Left ventricle myocardium inferior (tissue), 1 donor: ENCODE results near the gene BID. TPM values are rescaled to one million over a fixed set of nuclear protein-coding genes. Genes with fewer than 3 reads are reported as not detected.

ENCODE experiments used
- DNase-seq: peaks from one replicate; pipeline ENCODE4 v3.0.0-alpha.2; 2020
- H3K27ac ChIP-seq: fragments of 200-600 bp; replicated peaks from 2 replicates; pipeline ENCODE4 v1.8.0; 2021
- H3K27me3 ChIP-seq: fragments of 200-600 bp; 2 replicates; pipeline ENCODE4 v1.8.0; 2021; ENCODE audit warnings: low read depth
- H3K36me3 ChIP-seq: fragments of 200-600 bp; 2 replicates; pipeline ENCODE4 v1.8.0; 2021
- H3K4me1 ChIP-seq: fragments of 200-600 bp; 2 replicates; pipeline ENCODE4 v1.8.0; 2021
- H3K4me3 ChIP-seq: fragments of 200-600 bp; 2 replicates; pipeline ENCODE4 v1.8.0; 2021; ENCODE audit warnings: mild to moderate bottlenecking, moderate library complexity
- H3K9me3 ChIP-seq: fragments of 200-600 bp; replicated peaks from 2 replicates; pipeline ENCODE4 v1.8.0; 2021
- CTCF ChIP-seq: fragments of 200-600 bp; IDR thresholded peaks from 2 replicates; pipeline ENCODE4 v1.8.0; 2021; ENCODE audit warnings: antibody characterized with exemption, mild to moderate bottlenecking, borderline replicate concordance
- intact Hi-C: fragments of 100-400 bp; cut with micrococcal nuclease; formaldehyde crosslinking; loops from one replicate; pipeline ENCODE4 v1.11.0; 2022
- total RNA-seq: library from RNA; stranded (reverse); fragmentation: NEBNext Ultra II Directional; extraction: Animal tissue kit (Norgen Biotek cat#: 25700); gene quantifications from one replicate; pipeline ENCODE4 v1.2.1, GENCODE V29; 2021
- donor health status: DM: no; HTN: yes; CAD: no; lungs with severe emphysema.

Gene BID
- total RNA-seq, 1 donor from 2014 or later = 14.5 TPM

GRCh38 chr22:17754233-17754925, 19.9 kb downstream of the BID start:
- no peaks in the 10 kb centered on the region for H3K9me3 ChIP-seq
- no peak overlapping the region for H3K27ac ChIP-seq
- H3K4me1 ChIP-seq = peaks cover 6% of the 10 kb centered on the region
- no peak for DNase-seq
- no peaks in the 10 kb centered on the region for H3K36me3 ChIP-seq
- no peak overlapping the region for H3K4me3 ChIP-seq
- peak; percentile 53 for TF ChIP-seq CTCF
- intact Hi-C loops = no loop called here
- no peaks in the 10 kb centered on the region for H3K27me3 ChIP-seq

GRCh38 chr22:17753401-17753989, 20.8 kb downstream of the BID start:
- no peak overlapping the region for H3K4me3 ChIP-seq
- no peaks in the 10 kb centered on the region for H3K36me3 ChIP-seq
- no peaks in the 10 kb centered on the region for H3K27me3 ChIP-seq
- no peak for TF ChIP-seq CTCF
- H3K9me3 ChIP-seq = no peaks in the 10 kb centered on the region
- intact Hi-C loops = no loop called here
- H3K27ac ChIP-seq = no peak overlapping the region
- peaks cover 6% of the 10 kb centered on the region for H3K4me1 ChIP-seq
- no peak for DNase-seq

GRCh38 chr22:17751596-17751995, 22.7 kb downstream of the BID start:
- Histone ChIP-seq H3K27ac (no peak overlapping the region), H3K27me3 (no peaks in the 10 kb centered on the region), H3K9me3 (no peaks in the 10 kb centered on the region), H3K36me3 (no peaks in the 10 kb centered on the region), H3K4me1 (peaks cover 6% of the 10 kb centered on the region), H3K4me3 (no peak overlapping the region)
- TF ChIP-seq CTCF = no peak
- no peak for DNase-seq
- intact Hi-C loops = no loop called here

GRCh38 chr22:17749605-17750395, 24.5 kb downstream of the BID start:
- no peaks in the 10 kb centered on the region for H3K27me3 ChIP-seq
- no peaks in the 10 kb centered on the region for H3K36me3 ChIP-seq
- H3K4me1 ChIP-seq = peaks cover 6% of the 10 kb centered on the region
- no peak overlapping the region for H3K4me3 ChIP-seq
- no peak for TF ChIP-seq CTCF
- H3K27ac ChIP-seq = no peak overlapping the region
- no peak for DNase-seq
- no peaks in the 10 kb centered on the region for H3K9me3 ChIP-seq
- intact Hi-C loops = no loop called here

GRCh38 chr22:17748555-17749353, 25.5 kb downstream of the BID start:
- TF ChIP-seq CTCF = peak; percentile 46
- intact Hi-C loops = no loop called here
- H3K9me3 ChIP-seq = no peaks in the 10 kb centered on the region
- DNase-seq = peak; percentile 33
- H3K4me3 ChIP-seq = peak overlapping the region; percentile 41
- peaks cover 9% of the 10 kb centered on the region for H3K4me1 ChIP-seq
- H3K27me3 ChIP-seq = no peaks in the 10 kb centered on the region
- H3K27ac ChIP-seq = no peak overlapping the region
- H3K36me3 ChIP-seq = no peaks in the 10 kb centered on the region
